Measurements from ENCODE around the gene UBE2H.

The UBE2H gene

GRCh38 chr7:129951226-129952085 is 1.3 kb downstream of the UBE2H start:
- no peak for FAIRE-seq

GRCh38 chr7:129950933-129951225 is 1.9 kb downstream of the UBE2H start:
- DNase-seq (ENCODE audit: extremely low spot score, insufficient read length, low read depth) (no peak), FAIRE-seq (no peak)

More at GRCh38 chr7:129951226-129952085, 1.3 kb downstream of the UBE2H start:
- DNase-seq (ENCODE audit: extremely low spot score, insufficient read length, low read depth) = no peak

- DNase-seq (ENCODE audit: extremely low spot score, insufficient read length, low read depth) (no peak), FAIRE-seq (peak; percentile 62)
Measured at GRCh38 chr7:129950191-129950932, 2.4 kb downstream of the UBE2H start.

- no peak for DNase-seq (ENCODE audit: extremely low spot score, insufficient read length, low read depth)
- peak; percentile 69 for FAIRE-seq
Measured at GRCh38 chr7:129949292-129950133, 3.2 kb downstream of the UBE2H start.

- DNase-seq (ENCODE audit: extremely low spot score, insufficient read length, low read depth) = peak; percentile 42
- FAIRE-seq = peak; percentile 87
Measured at GRCh38 chr7:129948877-129949291, 3.9 kb downstream of the UBE2H start.

GRCh38 chr7:129948338-129948737 is 4.4 kb downstream of the UBE2H start:
- DNase-seq (ENCODE audit: extremely low spot score, insufficient read length, low read depth) (no peak), FAIRE-seq (no peak)

GRCh38 chr7:129947701-129948100 is 5.1 kb downstream of the UBE2H start:
- no peak for FAIRE-seq
- DNase-seq (ENCODE audit: extremely low spot score, insufficient read length, low read depth) = no peak

GRCh38 chr7:129947049-129947448 is 5.7 kb downstream of the UBE2H start:
- DNase-seq (ENCODE audit: extremely low spot score, insufficient read length, low read depth) (no peak), FAIRE-seq (no peak)

- no peak for DNase-seq (ENCODE audit: extremely low spot score, insufficient read length, low read depth)
- no peak for FAIRE-seq
Measured at GRCh38 chr7:129946282-129946681, 6.5 kb downstream of the UBE2H start.

GRCh38 chr7:129943352-129943751 is 9.4 kb downstream of the UBE2H start:
- no peak for FAIRE-seq

GRCh38 chr7:129940329-129940728 is 12.4 kb downstream of the UBE2H start:
- DNase-seq (ENCODE audit: extremely low spot score, insufficient read length, low read depth) (no peak), FAIRE-seq (no peak)

More at GRCh38 chr7:129943352-129943751, 9.4 kb downstream of the UBE2H start:
- DNase-seq (ENCODE audit: extremely low spot score, insufficient read length, low read depth) = no peak

- FAIRE-seq (no peak), DNase-seq (ENCODE audit: extremely low spot score, insufficient read length, low read depth) (no peak)
Measured at GRCh38 chr7:129939881-129940280, 12.9 kb downstream of the UBE2H start.

- no peak for FAIRE-seq
- no peak for DNase-seq (ENCODE audit: extremely low spot score, insufficient read length, low read depth)
Measured at GRCh38 chr7:129933627-129934026, 19.1 kb downstream of the UBE2H start.

GRCh38 chr7:129926618-129927017 is 26.1 kb downstream of the UBE2H start:
- no peak for FAIRE-seq
- no peak for DNase-seq (ENCODE audit: extremely low spot score, insufficient read length, low read depth)

- no peak for FAIRE-seq
- no peak for DNase-seq (ENCODE audit: extremely low spot score, insufficient read length, low read depth)
Measured at GRCh38 chr7:129925416-129926002, 27.3 kb downstream of the UBE2H start.

- FAIRE-seq (peak; percentile 50), DNase-seq (ENCODE audit: extremely low spot score, insufficient read length, low read depth) (no peak)
Measured at GRCh38 chr7:129924602-129925001, 28.2 kb downstream of the UBE2H start.

GRCh38 chr7:129923709-129924108 is 29.1 kb downstream of the UBE2H start:
- DNase-seq (ENCODE audit: extremely low spot score, insufficient read length, low read depth) (peak; percentile 12), FAIRE-seq (peak; percentile 66)

GRCh38 chr7:129919492-129919891 is 33.3 kb downstream of the UBE2H start:
- no peak for FAIRE-seq
- no peak for DNase-seq (ENCODE audit: extremely low spot score, insufficient read length, low read depth)

- no peak for DNase-seq (ENCODE audit: extremely low spot score, insufficient read length, low read depth)
- no peak for FAIRE-seq
Measured at GRCh38 chr7:129918922-129919321, 33.8 kb downstream of the UBE2H start.

GRCh38 chr7:129917934-129918333 is 34.8 kb downstream of the UBE2H start:
- no peak for DNase-seq (ENCODE audit: extremely low spot score, insufficient read length, low read depth)
- no peak for FAIRE-seq
